Measurements from ENCODE around the gene ANXA2R.

The ANXA2R gene

DNA sequence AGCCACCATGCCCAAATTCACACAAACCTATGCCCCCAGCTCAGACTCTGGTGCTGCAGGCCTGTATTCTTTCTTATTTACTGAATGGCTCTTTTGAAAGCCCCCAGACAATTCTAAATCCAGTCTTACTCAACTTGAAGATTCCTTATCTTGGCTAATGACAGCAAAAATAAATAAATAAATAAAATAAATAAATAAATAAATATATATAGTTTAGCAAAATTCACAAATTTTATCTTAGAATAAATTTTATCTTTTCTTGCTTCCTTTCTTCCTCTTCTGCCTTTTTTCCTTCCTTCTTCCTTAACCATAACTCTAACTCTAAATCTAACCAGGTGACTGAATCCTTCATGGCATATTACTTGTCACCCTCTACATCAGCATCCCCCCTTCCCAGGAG lies 25.6 kb downstream of the ANXA2R start:
- TF ChIP-seq, protein P1, sequence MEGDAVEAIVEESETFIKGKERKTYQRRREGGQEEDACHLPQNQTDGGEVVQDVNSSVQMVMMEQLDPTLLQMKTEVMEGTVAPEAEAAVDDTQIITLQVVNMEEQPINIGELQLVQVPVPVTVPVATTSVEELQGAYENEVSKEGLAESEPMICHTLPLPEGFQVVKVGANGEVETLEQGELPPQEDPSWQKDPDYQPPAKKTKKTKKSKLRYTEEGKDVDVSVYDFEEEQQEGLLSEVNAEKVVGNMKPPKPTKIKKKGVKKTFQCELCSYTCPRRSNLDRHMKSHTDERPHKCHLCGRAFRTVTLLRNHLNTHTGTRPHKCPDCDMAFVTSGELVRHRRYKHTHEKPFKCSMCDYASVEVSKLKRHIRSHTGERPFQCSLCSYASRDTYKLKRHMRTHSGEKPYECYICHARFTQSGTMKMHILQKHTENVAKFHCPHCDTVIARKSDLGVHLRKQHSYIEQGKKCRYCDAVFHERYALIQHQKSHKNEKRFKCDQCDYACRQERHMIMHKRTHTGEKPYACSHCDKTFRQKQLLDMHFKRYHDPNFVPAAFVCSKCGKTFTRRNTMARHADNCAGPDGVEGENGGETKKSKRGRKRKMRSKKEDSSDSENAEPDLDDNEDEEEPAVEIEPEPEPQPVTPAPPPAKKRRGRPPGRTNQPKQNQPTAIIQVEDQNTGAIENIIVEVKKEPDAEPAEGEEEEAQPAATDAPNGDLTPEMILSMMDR (IDR thresholded peaks at IDR 0.05): no peak
- intact Hi-C loops (cut with DNase I; ENCODE audit: low total_unique reads): loop anchor here (10.0 kb wide), 1 partner anchor 50 kb away; no protein-coding TSS in a partner anchor
- H3K27me3 ChIP-seq: no peaks in the 10 kb centered on the region
- H3K4me1 ChIP-seq: peaks cover 0 to 17% (median 12%) of the 10 kb centered on the region in 4 donors
- H3K36me3 ChIP-seq: no peaks in the 10 kb centered on the region
- no peak for DNase-seq
- no peak overlapping the region for H3K27ac ChIP-seq
- H3K9me3 ChIP-seq: no peaks in the 10 kb centered on the region
- H3K4me3 ChIP-seq: no peak overlapping the region

DNA sequence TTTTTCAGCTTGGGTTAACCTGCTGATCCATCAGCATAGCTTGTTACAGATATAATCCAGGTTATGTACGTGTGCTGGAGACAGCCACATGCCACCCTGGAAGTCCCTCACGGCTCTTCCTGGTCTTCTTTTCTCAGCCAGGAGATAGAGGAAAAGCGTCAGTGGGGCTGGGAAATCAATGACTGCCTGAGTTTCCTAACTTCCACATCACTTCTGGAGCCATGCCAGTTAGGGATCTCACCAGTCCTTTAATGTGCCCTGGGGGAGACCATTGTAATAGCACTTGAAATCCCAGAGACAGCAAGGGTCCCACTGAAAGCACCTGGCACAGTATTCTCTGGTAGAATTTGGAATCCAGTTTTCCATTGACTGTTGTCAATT lies 29.2 kb downstream of the ANXA2R start:
- TF ChIP-seq, protein P1 (IDR thresholded peaks at IDR 0.05): no peak
- Histone ChIP-seq H3K27ac (peak overlapping the region in 1 of 2 donors; percentile 85), H3K27me3 (no peaks in the 10 kb centered on the region), H3K4me1 (peaks cover 0 to 18% (median 5%) of the 10 kb centered on the region in 4 donors), H3K36me3 (no peaks in the 10 kb centered on the region), H3K4me3 (no peak overlapping the region), H3K9me3 (no peaks in the 10 kb centered on the region)
- intact Hi-C loops (cut with DNase I; ENCODE audit: low total_unique reads): loop anchor here (10.0 kb wide), 1 partner anchor 54 kb away; no protein-coding TSS in a partner anchor
- DNase-seq: no peak

DNA sequence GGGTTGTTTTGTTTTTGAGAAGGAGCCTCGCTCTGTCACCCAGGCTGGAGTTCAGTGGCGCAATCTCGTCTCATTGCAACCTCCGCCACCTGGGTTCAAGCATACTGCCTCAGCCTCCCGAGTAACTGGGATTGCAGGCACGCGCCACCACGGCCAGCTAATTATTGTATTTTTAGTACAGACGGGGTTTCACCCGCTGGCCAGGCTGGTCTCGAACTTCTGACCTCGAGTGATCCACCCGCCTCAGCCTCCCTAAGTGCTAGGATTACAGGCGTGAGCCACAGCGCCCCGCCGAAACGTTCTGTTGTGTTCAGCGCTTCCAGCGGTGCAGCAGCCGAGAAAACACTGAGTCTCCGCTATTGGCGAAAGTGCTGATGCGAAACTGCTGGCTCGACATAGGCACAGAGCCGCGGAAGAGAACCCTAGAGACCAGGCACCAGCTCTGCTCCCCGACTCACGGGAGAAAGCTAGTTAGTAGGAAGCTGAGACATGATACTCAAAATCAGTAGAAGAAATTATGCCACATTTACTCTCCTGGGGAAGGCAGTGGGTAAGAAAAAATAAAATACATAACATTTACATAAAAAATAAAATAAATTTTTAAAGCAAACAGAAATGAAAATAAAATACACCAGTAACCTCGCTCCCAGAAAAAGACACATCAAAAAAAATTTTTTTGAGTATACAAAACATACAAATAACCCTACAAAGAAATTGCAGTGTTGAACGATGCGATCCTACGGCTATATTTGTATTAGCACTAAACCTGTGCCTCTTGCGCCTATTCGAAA lies 31.6 kb downstream of the ANXA2R start:
- no peaks in the 10 kb centered on the region for H3K36me3 ChIP-seq
- intact Hi-C loops (cut with DNase I; ENCODE audit: low total_unique reads): loop anchor here (5.0 kb wide), 1 partner anchor 34 kb away; the partner anchor contains the start of gene ANXA2R
- peak; percentile 89 to 94 for DNase-seq
- H3K4me3 ChIP-seq: peak overlapping the region; percentile 53 to 77
- H3K27me3 ChIP-seq: no peaks in the 10 kb centered on the region
- no peaks in the 10 kb centered on the region for H3K9me3 ChIP-seq
- peak overlapping the region; percentile 84 to 85 for H3K27ac ChIP-seq
- TF ChIP-seq, protein P1 (IDR thresholded peaks at IDR 0.05): no peak
- peaks cover 0 to 18% (median 5%) of the 10 kb centered on the region in 4 donors for H3K4me1 ChIP-seq

DNA sequence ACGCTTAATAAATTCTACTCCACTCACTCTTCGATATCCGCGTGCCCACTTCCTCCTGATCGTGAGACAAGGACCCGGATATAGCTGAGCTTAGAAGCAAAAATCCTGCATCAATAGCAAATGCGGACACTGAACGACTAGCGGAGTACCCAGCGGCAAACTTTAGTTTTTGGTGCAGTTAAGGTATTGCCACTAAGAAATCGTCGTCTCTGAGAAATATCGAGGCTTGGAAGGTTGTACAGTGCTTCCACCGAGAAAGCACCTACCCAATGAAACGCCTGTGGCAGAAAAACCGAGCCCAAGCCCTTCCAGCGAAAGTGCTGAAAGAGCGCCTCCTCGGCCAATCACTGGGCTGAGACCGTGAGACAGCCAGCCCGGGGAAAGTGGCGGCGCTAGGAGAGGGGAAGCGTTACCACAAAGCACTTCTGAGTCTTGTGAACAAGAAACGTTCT lies 32.2 kb downstream of the ANXA2R start:
- Histone ChIP-seq H3K4me1 (peaks cover 0 to 18% (median 5%) of the 10 kb centered on the region in 4 donors), H3K36me3 (no peaks in the 10 kb centered on the region), H3K9me3 (no peaks in the 10 kb centered on the region), H3K4me3 (peak overlapping the region; percentile 53 to 77), H3K27ac (peak overlapping the region; percentile 84 to 85), H3K27me3 (no peaks in the 10 kb centered on the region)
- intact Hi-C loops (cut with DNase I; ENCODE audit: low total_unique reads): loop anchor here (5.0 kb wide), 1 partner anchor 34 kb away; the partner anchor contains the start of gene ANXA2R
- peak; percentile 60 to 85 for DNase-seq
- TF ChIP-seq, protein P1 (IDR thresholded peaks at IDR 0.05): no peak

DNA sequence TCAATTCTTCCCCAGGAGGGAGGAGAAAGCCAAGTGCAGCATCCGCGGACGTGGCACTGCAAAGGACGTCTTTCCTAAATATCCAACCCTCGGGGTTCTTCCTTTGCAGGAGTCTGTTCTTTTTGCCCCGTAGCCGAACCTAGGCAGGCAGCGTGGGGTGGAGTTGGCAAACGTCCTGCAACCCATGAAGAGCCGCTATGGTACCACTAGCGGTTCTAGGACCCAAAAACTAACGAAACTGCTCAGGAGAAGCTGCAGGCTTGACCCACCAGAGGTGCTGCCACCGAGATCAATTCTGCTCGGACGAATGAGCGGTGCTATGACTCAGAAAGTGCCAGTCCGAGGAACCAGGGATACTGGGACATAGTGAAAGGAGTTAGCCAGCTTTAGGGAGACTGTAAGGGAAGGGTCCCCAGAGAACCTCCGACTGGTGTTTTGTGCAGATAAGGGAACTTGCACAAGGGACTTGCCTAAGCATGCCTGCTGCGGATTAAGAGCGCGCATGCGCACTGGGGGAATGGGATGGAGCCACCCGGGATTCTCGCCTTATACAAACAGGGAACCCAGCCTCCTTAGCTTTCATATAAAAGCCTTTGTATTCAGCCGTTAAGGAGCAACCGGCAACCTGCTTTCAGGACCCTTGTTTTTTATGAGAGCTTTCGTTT lies 32.7 kb downstream of the ANXA2R start:
- peak; percentile 79 to 94 for DNase-seq
- intact Hi-C loops (cut with DNase I; ENCODE audit: low total_unique reads): loop anchor here (5.0 kb wide), 1 partner anchor 35 kb away; the partner anchor contains the start of gene ANXA2R
- no peaks in the 10 kb centered on the region for H3K9me3 ChIP-seq
- H3K27ac ChIP-seq: peak overlapping the region; percentile 84 to 85
- peaks cover 0 to 18% (median 5%) of the 10 kb centered on the region in 4 donors for H3K4me1 ChIP-seq
- H3K27me3 ChIP-seq: no peaks in the 10 kb centered on the region
- H3K4me3 ChIP-seq: peak overlapping the region; percentile 53 to 77
- TF ChIP-seq, protein P1 (IDR thresholded peaks at IDR 0.05): peak in 1 of 2 experiments; percentile 14
- no peaks in the 10 kb centered on the region for H3K36me3 ChIP-seq
